Astrocyte (in vitro differentiated cells and primary cell): Measurements from ENCODE around the gene NOP56. TPM values are rescaled to one million over a fixed set of nuclear protein-coding genes. Genes with fewer than 3 reads are reported as not detected.

Experiments used
- DNase-seq: peaks from one replicate; pipeline ENCODE4 v3.0.0-alpha.2; 2010; ENCODE audit warnings: low read depth
- FAIRE-seq: peaks from 2 replicates; lab custom pipeline; 2011; peaks lifted over from hg19 to GRCh38; lab: Jason Lieb, UNC
- H2AFZ ChIP-seq: 2 replicates; pipeline ENCODE4 v1.6.0; 2012; ENCODE audit warnings: low read depth, low read length, inconsistent platforms
- H3K27ac ChIP-seq: 2 replicates; pipeline ENCODE4 v1.5.1; 2011; ENCODE audit warnings: low read depth, low read length, inconsistent platforms
- H3K27me3 ChIP-seq: 2 replicates; pipeline ENCODE4 v1.6.0; 2011; ENCODE audit warnings: low read length, inconsistent platforms; ENCODE audit not compliant: insufficient read depth
- H3K36me3 ChIP-seq: 2 replicates; pipeline ENCODE4 v1.5.1; 2011; ENCODE audit warnings: low read length, inconsistent platforms; ENCODE audit not compliant: insufficient read depth
- H3K4me1 ChIP-seq: 2 replicates; pipeline ENCODE4 v1.5.1; 2011; ENCODE audit warnings: low read length, inconsistent platforms; ENCODE audit not compliant: insufficient read depth
- H3K4me2 ChIP-seq: 2 replicates; pipeline ENCODE4 v1.6.0; 2012; ENCODE audit warnings: low read length, inconsistent platforms
- H3K4me3 ChIP-seq: 2 replicates; pipeline ENCODE4 v1.5.1; 2011; ENCODE audit warnings: low read depth, mild to moderate bottlenecking, low read length, inconsistent platforms; ENCODE audit not compliant: insufficient read depth
- H3K79me2 ChIP-seq: 2 replicates; pipeline ENCODE4 v1.6.0; 2012; ENCODE audit warnings: mild to moderate bottlenecking, low read length, inconsistent platforms; ENCODE audit not compliant: insufficient read depth
- H3K9ac ChIP-seq: 2 replicates; pipeline ENCODE4 v1.6.0; 2012; ENCODE audit warnings: mild to moderate bottlenecking, low read length, inconsistent platforms
- H3K9me3 ChIP-seq: 2 replicates; pipeline ENCODE4 v1.5.1; 2012; ENCODE audit warnings: low read depth, mild to moderate bottlenecking, low read length, inconsistent platforms; ENCODE audit not compliant: insufficient read depth
- H4K20me1 ChIP-seq: 2 replicates; pipeline ENCODE4 v1.6.0; 2012; ENCODE audit warnings: low read length, inconsistent platforms; ENCODE audit not compliant: insufficient read depth
- H3K27ac Mint-ChIP-seq: one replicate; pipeline ENCODE4 v1.8.0; 2021; ENCODE audit warnings: mild to moderate bottlenecking, mixed read lengths; ENCODE audit not compliant: unreplicated experiment
- H3K27me3 Mint-ChIP-seq: one replicate; pipeline ENCODE4 v1.8.0; 2021; ENCODE audit warnings: low read depth, mixed read lengths; ENCODE audit not compliant: unreplicated experiment
- H3K36me3 Mint-ChIP-seq: one replicate; pipeline ENCODE4 v1.8.0; 2021; ENCODE audit warnings: low read depth, mixed read lengths; ENCODE audit not compliant: unreplicated experiment
- H3K4me1 Mint-ChIP-seq: one replicate; pipeline ENCODE4 v1.8.0; 2021; ENCODE audit warnings: low read depth, mixed read lengths; ENCODE audit not compliant: unreplicated experiment
- H3K4me3 Mint-ChIP-seq: one replicate; pipeline ENCODE4 v1.8.0; 2021; ENCODE audit warnings: mild to moderate bottlenecking, moderate library complexity, mixed read lengths; ENCODE audit not compliant: unreplicated experiment
- H3K9me3 Mint-ChIP-seq: one replicate; pipeline ENCODE4 v1.8.0; 2021; ENCODE audit warnings: mild to moderate bottlenecking, mixed read lengths; ENCODE audit not compliant: unreplicated experiment
- EZH2 ChIP-seq: IDR thresholded peaks from 2 replicates; pipeline ENCODE4 v1.6.1; 2012; ENCODE audit warnings: mild to moderate bottlenecking, low read length, inconsistent platforms; ENCODE audit not compliant: insufficient read depth
- total RNA-seq: library from RNA; stranded (reverse); gene quantifications from 2 replicates; pipeline ENCODE4 v1.2.1, GENCODE V29; 2021
- TF ChIP-seq, protein P1 (sequence below): IDR thresholded peaks from 2 replicates; pipeline ENCODE4 v1.5.1; 2011; ENCODE audit warnings: low read depth, mild to moderate bottlenecking, inconsistent platforms, low read length, moderate library complexity; ENCODE audit not compliant: insufficient read depth

The NOP56 gene
- total RNA-seq, 1 donor from 2014 or later, result 292 TPM

DNA sequence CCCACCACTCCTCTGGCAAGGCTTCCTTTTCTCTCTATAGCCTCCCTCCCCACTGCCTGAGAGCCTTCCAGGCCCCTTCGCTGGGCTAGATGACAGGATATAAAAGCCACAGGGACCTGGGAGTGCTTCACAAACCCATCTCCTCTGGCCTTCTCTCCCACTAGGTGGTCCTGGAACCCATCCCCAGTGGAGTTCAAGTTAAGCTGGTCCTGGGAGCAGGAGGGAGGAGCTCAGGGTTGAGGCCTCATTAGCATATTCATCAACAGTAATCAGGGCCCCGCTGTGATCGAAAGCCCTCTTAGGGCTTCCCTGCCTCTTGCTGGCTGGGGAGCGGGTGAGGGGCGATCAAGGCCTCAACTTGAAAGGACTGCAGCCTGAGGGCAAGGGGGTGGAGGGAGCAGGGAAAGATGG lies 49.2 kb downstream of the NOP56 start:
- DNase-seq (no peak), FAIRE-seq (no peak)
- H3K4me1 Mint-ChIP-seq, result no peaks in the 10 kb centered on the region
- H3K4me2 ChIP-seq, result no peak overlapping the region
- H3K27me3 ChIP-seq, result peaks cover 17% of the 10 kb centered on the region
- no peaks in the 10 kb centered on the region for H3K36me3 ChIP-seq
- H3K4me3 Mint-ChIP-seq, result no peak overlapping the region
- peaks cover 2% of the 10 kb centered on the region for H3K9me3 Mint-ChIP-seq
- no peak overlapping the region for H2AFZ ChIP-seq
- H3K9ac ChIP-seq, result no peak overlapping the region
- no peak overlapping the region for H3K27ac ChIP-seq
- peaks cover 67% of the 10 kb centered on the region for H3K27me3 Mint-ChIP-seq
- no peak overlapping the region for H3K27ac Mint-ChIP-seq
- H3K36me3 Mint-ChIP-seq, result no peaks in the 10 kb centered on the region
- no peaks in the 10 kb centered on the region for H3K9me3 ChIP-seq
- H3K4me3 ChIP-seq, result no peak overlapping the region
- no peaks in the 10 kb centered on the region for H3K79me2 ChIP-seq
- TF ChIP-seq, protein P1, sequence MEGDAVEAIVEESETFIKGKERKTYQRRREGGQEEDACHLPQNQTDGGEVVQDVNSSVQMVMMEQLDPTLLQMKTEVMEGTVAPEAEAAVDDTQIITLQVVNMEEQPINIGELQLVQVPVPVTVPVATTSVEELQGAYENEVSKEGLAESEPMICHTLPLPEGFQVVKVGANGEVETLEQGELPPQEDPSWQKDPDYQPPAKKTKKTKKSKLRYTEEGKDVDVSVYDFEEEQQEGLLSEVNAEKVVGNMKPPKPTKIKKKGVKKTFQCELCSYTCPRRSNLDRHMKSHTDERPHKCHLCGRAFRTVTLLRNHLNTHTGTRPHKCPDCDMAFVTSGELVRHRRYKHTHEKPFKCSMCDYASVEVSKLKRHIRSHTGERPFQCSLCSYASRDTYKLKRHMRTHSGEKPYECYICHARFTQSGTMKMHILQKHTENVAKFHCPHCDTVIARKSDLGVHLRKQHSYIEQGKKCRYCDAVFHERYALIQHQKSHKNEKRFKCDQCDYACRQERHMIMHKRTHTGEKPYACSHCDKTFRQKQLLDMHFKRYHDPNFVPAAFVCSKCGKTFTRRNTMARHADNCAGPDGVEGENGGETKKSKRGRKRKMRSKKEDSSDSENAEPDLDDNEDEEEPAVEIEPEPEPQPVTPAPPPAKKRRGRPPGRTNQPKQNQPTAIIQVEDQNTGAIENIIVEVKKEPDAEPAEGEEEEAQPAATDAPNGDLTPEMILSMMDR, result no peak
- TF ChIP-seq EZH2, result no peak
- H4K20me1 ChIP-seq, result no peaks in the 10 kb centered on the region
- H3K4me1 ChIP-seq, result no peaks in the 10 kb centered on the region

DNA sequence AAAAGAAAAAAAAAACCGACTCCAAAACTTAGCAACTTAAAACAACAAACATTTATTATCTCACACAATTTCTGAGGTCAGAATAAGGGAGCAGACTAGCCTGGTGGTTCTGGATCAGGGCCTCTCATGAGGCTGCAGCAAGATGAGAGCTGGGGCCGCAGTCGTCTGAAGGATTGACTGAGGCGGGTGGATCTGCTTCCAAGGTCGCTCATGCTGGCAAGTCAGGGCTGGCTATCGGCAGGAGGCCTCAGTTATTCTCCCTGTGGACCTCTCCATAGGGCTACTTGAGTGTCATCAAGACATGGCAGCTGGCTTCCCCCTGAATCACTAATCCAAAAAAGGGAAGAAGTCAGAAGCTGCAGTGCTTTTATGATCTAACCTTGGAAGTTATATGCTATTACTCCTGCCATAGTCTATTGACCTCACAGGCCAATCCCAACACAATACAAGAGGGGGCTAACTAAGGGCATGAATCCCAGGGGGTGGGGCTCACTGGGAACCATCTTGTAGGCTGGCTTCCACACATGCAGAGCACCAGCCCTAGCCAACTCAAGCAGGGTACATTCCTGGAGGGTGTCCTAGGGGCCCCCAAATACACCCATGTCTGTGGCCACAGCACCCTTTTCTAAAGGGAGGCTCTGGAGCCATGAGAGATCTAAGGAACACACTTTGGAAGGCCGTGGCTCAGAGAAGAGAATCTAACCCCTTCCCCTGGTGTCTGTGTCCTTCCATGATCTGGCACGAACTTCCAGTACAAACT lies 51.5 kb downstream of the NOP56 start:
- TF ChIP-seq, protein P1, result no peak
- no peak for TF ChIP-seq EZH2
- H3K27me3 ChIP-seq, result peaks cover 19% of the 10 kb centered on the region
- no peak overlapping the region for H3K27ac Mint-ChIP-seq
- H3K36me3 Mint-ChIP-seq, result no peaks in the 10 kb centered on the region
- peaks cover 59% of the 10 kb centered on the region for H3K27me3 Mint-ChIP-seq
- peaks cover 2% of the 10 kb centered on the region for H3K9me3 Mint-ChIP-seq
- no peaks in the 10 kb centered on the region for H3K36me3 ChIP-seq
- no peak for DNase-seq
- H3K4me3 Mint-ChIP-seq, result no peak overlapping the region
- H3K4me1 Mint-ChIP-seq, result peaks cover 4% of the 10 kb centered on the region
- FAIRE-seq, result no peak
- H3K9me3 ChIP-seq, result no peaks in the 10 kb centered on the region
- no peak overlapping the region for H3K9ac ChIP-seq
- no peak overlapping the region for H3K27ac ChIP-seq
- no peak overlapping the region for H3K4me3 ChIP-seq
- no peaks in the 10 kb centered on the region for H4K20me1 ChIP-seq
- no peak overlapping the region for H3K4me2 ChIP-seq
- H2AFZ ChIP-seq, result no peak overlapping the region
- H3K4me1 ChIP-seq, result no peaks in the 10 kb centered on the region
- H3K79me2 ChIP-seq, result no peaks in the 10 kb centered on the region

DNA sequence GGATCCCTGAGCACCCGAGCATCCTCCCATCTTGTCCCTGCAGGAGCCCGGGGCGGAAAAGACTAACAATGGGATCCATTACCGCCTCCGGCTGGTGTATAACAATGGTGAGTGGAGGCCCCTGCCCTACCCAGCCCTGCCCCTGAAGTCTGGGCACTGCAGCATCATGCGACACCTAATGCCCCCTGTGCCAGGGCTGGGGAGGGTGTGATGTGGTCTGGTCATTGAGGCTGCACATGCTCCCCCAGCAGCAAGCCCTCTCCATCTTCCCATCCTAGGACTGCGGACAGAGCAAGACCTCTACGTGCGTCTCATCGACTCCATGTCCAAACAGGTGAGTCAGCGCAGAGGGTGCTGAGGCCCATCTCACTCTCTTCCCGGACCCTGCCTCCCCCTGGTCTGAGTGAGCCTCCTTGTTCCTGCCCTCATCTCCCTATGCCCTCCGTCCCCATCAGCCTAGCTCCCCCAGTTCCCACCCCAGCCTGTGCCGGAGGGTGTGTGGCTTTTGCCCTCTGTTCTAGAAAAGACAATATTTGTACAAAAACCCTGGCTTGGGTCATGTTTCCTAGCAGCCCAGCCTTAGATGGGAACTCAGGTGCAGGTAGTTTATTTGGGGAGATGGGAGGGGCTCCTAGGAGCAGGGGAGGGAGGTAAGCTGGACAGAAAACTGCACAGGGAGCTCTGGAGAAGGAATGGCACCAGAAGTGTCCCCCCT lies 53.7 kb downstream of the NOP56 start:
- H3K4me1 Mint-ChIP-seq, result peaks cover 4% of the 10 kb centered on the region
- no peak for FAIRE-seq
- Histone ChIP-seq H3K36me3 (no peaks in the 10 kb centered on the region), H3K9ac (no peak overlapping the region), H3K79me2 (no peaks in the 10 kb centered on the region), H4K20me1 (no peaks in the 10 kb centered on the region), H3K4me1 (no peaks in the 10 kb centered on the region), H3K4me2 (no peak overlapping the region), H3K9me3 (no peaks in the 10 kb centered on the region), H3K4me3 (no peak overlapping the region), H3K27me3 (peaks cover 3% of the 10 kb centered on the region), H3K27ac (no peak overlapping the region), H2AFZ (no peak overlapping the region)
- peaks cover 43% of the 10 kb centered on the region for H3K27me3 Mint-ChIP-seq
- TF ChIP-seq, protein P1, result no peak
- TF ChIP-seq EZH2, result no peak
- H3K9me3 Mint-ChIP-seq, result peaks cover 2% of the 10 kb centered on the region
- H3K4me3 Mint-ChIP-seq, result no peak overlapping the region
- no peaks in the 10 kb centered on the region for H3K36me3 Mint-ChIP-seq
- no peak for DNase-seq
- H3K27ac Mint-ChIP-seq, result no peak overlapping the region
